Breast epithelium (tissue), 3 donors: ENCODE results near the gene COL4A2.

Experiments used
- CTCF ChIP-seq, 3 donors: fragments of 450-650 bp; IDR thresholded peaks; one replicate each; pipeline ENCODE4 v1.5.1; 2016 to 2017; ENCODE audit warnings: antibody characterized with exemption in 3 of 3, mild to moderate bottlenecking in 3 of 3, moderate library complexity in 3 of 3
- POLR2A ChIP-seq: fragments of 450-650 bp; IDR thresholded peaks from one replicate; pipeline ENCODE4 v1.6.1; 2016; ENCODE audit warnings: antibody characterized with exemption, mild to moderate bottlenecking, moderate library complexity
- POLR2AphosphoS5 ChIP-seq, 3 donors: sonication (generic); formaldehyde crosslinking; IDR thresholded peaks; one replicate each; pipeline ENCODE4 v1.6.1; 2017; ENCODE audit warnings: antibody characterized with exemption in 3 of 3

GRCh38 chr13:110431425-110432294, 124.6 kb downstream of the COL4A2 start:
- TF ChIP-seq CTCF (IDR thresholded peaks at IDR 0.05) (no peak), POLR2A (no peak), POLR2AphosphoS5 (IDR thresholded peaks at IDR 0.05) (peak in 1 of 3 donors; percentile 23)
